VCaP (cell line): ENCODE data around the gene GRIN2A.

Source experiments
- H3K27ac ChIP-seq: fragments of 450-650 bp; 2 replicates; pipeline ENCODE4 v1.5.1; 2017
- TF ChIP-seq, protein P1 (sequence below): fragments of 450-650 bp; conservative IDR thresholded peaks from 2 replicates; pipeline ENCODE4 v1.5.1; 2017; ENCODE audit warnings: mild to moderate bottlenecking, moderate library complexity

Gene GRIN2A

DNA sequence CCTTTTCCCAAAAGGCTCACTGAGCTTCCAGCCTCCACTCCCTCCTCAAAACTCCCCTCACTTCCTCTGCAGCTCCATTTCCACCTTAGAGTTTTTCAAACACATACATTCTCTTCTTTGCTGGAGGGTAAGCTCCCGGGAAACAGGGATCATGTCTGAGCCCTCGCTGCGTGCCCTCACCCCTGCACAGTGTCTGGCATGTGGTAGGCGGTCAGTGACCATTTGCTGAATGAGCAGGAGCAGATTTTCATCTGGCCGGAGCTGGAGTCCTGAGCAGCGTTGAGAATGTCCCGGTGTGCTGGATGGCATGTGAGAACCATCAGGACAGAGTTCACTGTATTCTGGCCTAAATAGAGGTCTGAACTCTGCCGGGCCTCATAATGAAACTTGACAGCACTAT, 274.5 kb downstream of the GRIN2A start:
- TF ChIP-seq, protein P1, sequence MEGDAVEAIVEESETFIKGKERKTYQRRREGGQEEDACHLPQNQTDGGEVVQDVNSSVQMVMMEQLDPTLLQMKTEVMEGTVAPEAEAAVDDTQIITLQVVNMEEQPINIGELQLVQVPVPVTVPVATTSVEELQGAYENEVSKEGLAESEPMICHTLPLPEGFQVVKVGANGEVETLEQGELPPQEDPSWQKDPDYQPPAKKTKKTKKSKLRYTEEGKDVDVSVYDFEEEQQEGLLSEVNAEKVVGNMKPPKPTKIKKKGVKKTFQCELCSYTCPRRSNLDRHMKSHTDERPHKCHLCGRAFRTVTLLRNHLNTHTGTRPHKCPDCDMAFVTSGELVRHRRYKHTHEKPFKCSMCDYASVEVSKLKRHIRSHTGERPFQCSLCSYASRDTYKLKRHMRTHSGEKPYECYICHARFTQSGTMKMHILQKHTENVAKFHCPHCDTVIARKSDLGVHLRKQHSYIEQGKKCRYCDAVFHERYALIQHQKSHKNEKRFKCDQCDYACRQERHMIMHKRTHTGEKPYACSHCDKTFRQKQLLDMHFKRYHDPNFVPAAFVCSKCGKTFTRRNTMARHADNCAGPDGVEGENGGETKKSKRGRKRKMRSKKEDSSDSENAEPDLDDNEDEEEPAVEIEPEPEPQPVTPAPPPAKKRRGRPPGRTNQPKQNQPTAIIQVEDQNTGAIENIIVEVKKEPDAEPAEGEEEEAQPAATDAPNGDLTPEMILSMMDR, result no peak
- H3K27ac ChIP-seq, result no peak overlapping the region

DNA sequence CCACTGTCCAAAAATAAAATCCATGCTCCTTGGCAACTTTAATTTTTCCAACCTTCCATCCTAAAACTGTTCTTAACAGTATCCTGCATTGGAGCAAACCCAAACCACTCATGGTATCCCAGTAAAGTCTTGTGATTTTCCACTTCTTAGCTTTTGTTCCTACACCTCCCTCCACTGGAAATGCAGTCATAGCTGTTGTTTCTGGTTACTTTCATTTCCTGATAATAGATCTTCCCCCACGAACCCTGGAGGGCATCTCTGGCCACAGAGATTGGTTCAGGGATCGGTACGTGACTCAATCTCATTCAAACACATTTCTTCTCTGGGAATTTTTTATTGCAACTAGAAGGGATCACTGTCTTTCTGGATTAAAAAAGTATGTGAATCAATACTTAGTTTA, 276.0 kb downstream of the GRIN2A start:
- TF ChIP-seq, protein P1, result no peak
- H3K27ac ChIP-seq, result no peak overlapping the region

DNA sequence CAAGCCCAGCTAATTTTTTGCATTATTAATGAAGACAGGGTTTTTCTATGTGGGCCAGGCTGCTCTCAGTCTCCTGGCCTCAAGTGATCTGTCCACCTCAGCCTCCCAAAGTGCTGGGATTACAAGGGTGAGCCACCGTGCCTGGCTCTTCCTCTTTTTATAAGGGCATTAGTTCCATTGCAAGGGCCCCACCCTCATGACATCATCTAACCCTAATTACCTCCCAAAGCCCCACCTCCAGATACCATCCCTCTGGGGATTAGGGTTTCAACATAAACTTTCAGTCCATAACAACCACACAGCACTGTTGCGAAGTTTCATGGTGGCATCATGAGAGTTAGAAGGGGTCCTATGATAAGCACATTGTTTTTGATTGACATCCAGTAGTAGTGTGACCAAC, 277.7 kb downstream of the GRIN2A start:
- H3K27ac ChIP-seq, result no peak overlapping the region
- TF ChIP-seq, protein P1, result no peak

DNA sequence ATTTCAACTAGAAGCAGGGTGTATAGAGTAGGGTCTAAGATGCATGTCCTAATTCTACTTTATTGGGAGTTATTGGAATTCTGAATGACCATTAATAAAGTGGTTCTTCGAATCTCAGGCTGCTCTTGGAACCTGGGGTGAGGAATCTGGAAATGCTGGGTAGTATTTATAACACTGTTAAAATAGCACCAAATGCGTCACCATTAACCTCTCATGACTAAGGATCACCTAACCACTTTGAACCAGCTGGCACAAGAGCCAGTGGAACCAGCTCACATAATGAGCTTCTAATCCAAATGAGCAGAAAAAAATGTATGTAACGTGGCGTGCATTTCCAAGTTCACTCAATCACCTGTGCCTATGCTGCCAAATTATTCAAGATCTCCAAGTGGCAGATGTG, 281.7 kb downstream of the GRIN2A start:
- H3K27ac ChIP-seq, result no peak overlapping the region

DNA sequence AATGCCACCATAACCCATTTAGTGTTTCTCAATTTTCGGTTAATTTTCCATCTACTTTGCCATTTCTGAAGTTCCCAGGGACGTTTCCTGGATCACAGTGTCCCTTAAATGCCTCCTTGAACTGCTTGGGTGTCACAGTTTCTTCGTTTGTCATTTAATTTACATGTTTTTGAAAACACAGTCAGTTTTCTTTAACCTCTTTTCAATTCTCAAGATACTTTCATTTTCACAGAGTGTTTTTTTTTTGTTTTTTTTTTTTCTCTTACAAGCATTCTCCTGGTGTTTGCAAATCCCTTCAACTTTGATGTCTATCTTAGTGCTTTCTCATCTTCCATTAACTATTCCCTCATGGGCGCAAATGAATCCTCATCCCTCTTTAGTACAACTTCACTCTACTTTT, 283.7 kb downstream of the GRIN2A start:
- no peak overlapping the region for H3K27ac ChIP-seq
- TF ChIP-seq, protein P1, result no peak

More for the DNA sequence above, 281.7 kb downstream of the GRIN2A start:
- TF ChIP-seq, protein P1, result no peak

DNA sequence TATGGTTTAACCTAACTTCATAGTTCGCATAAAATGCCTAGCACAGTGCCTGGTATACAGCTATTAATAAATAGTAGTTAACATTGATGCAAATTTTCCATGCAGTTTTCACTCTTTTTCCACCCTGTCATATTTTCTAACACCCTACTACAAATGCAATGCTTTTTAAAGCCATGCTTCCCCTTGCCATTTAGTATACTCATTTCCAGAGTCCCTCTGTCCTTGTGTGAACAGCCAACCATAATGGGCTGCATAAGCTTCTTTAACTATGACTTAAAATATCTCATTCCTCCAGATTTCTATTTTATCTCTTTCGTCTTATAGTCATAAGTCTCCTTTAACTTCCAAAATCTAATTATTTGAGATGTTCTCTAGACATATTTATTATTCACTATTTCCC, 284.1 kb downstream of the GRIN2A start:
- H3K27ac ChIP-seq, result no peak overlapping the region
- TF ChIP-seq, protein P1, result no peak

DNA sequence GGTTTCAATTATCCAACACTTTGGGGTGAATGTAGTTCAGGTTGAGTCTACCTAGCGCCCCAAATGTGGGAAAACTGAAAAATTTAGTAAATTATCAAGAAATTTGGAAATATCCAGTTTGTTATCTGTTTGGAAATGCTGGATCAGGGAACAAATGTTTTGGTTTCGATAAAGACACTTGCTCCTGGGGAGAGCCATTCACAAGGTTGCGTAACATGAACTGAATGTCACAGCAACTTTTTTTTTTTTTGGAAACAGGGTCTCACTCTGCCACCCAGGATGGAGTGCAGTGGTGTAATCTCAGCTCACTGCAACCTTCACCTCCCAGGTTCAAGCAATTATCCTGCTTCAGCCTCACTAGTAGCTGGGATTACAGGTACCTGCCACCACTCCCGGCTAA, 286.4 kb downstream of the GRIN2A start:
- TF ChIP-seq, protein P1, result no peak

DNA sequence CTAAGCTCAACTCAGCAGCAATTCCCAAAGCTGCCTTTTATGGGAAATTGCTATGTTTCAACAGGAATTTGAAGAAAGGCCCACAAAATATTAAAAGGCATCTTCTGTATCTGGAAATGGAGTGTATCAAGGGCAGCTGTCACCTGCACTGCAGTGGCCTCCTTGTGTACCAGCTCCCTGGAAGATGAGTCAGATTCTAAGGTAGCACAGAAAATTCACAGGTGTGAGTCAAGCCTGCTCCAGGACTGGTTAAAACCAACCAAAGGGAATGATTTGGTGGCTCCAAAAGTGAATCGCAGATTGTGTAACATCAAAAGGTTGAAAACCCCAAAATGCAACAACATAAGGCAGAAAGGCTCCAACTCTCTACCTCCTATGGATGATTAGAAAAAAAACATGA, 296.4 kb downstream of the GRIN2A start:
- H3K27ac ChIP-seq, result no peak overlapping the region
- TF ChIP-seq, protein P1, result no peak

More for the DNA sequence above, 286.4 kb downstream of the GRIN2A start:
- H3K27ac ChIP-seq, result no peak overlapping the region
